Measurements from ENCODE around the gene PPP1R14C. TPM values are rescaled to one million over a fixed set of nuclear protein-coding genes. Genes with fewer than 3 reads are reported as not detected.
A peak's percentile ranks its signal among the peaks of the same experiment; 100 is the strongest.

Gene PPP1R14C
- 0.63 TPM for polyA plus RNA-seq (2013, experiment 1 of 2)
- 0.79 TPM for polyA plus RNA-seq (2013, experiment 2 of 2)

GRCh38 chr6:150142670-150143515, at the start of gene PPP1R14C:
PPP1R14C (plus strand) TSS chr6:150143044; CDS start chr6:150143193, 149 bp downstream.
- Histone ChIP-seq H4K91ac (ENCODE audit: low read depth, low read length, poor library complexity) (no peak within 1 kb of the TSS), H3K9me3 (replicated peaks in 1 of 2; ENCODE audit: control insufficient read depth in 2 of 2, insufficient read depth in 1 of 2, low read depth in 1 of 2, low read length in 2 of 2) (no peaks in the 10 kb centered on the region), H3K14ac (ENCODE audit: low read length) (peak within 1 kb of the TSS; percentile 27), H3K9ac (ENCODE audit: low read depth, low read length, poor library complexity) (peak within 1 kb of the TSS; percentile 79), H3K79me1 (ENCODE audit: low read depth, low read length) (no peaks in the 10 kb centered on the region), H3K23ac (ENCODE audit: low read depth, low read length, poor library complexity) (peak within 1 kb of the TSS; percentile 14), H3K18ac (ENCODE audit: low read length) (peak within 1 kb of the TSS; percentile 87), H3K27ac (replicated peaks; ENCODE audit: low read length) (no peak within 1 kb of the TSS), H2BK12ac (ENCODE audit: low read length) (no peak within 1 kb of the TSS), H2AK5ac (ENCODE audit: low read depth, low read length) (peak within 1 kb of the TSS; percentile 64), H3K36me3 (replicated peaks in 1 of 2; ENCODE audit: control insufficient read depth in 2 of 2, insufficient read depth in 2 of 2, low read length in 2 of 2) (no peaks in the 10 kb centered on the region), H2BK15ac (ENCODE audit: low read length) (no peak within 1 kb of the TSS), H4K8ac (ENCODE audit: low read depth, low read length) (no peak within 1 kb of the TSS), H2BK120ac (ENCODE audit: low read depth, low read length) (no peak within 1 kb of the TSS), H3K27me3 (ENCODE audit: control insufficient read depth in 3 of 3, insufficient read depth in 3 of 3, low read depth in 1 of 3, low read length in 3 of 3) (peaks cover 5 to 33% (median 8%) of the 10 kb centered on the region in 3 experiments), H3K4ac (ENCODE audit: low read length) (no peak within 1 kb of the TSS), H3K4me3 (ENCODE audit: low read length in 2 of 2) (peak within 1 kb of the TSS; percentile 80 to 84), H2BK5ac (ENCODE audit: low read length) (no peak within 1 kb of the TSS), H3K4me1 (ENCODE audit: control insufficient read depth in 2 of 2, insufficient read depth in 1 of 2, low read depth in 1 of 2, low read length in 2 of 2) (peaks cover 3 to 10% of the 10 kb centered on the region in 2 donors), H2AFZ (ENCODE audit: low read length) (peak within 1 kb of the TSS; percentile 97), H3K4me2 (ENCODE audit: insufficient read depth, low read length, poor library complexity, severe bottlenecking) (peak within 1 kb of the TSS; percentile 95)
- DNase-seq (ENCODE audit: low spot score) = peak; percentile 58
- WGBS, 2 donors (ENCODE audit: extremely low coverage in 2 of 2, insufficient read length in 2 of 2, insufficient replicate concordance in 1 of 2) = no CpG with 5 or more reads among the region's 103 CpGs

- no peak overlapping the region for H2AK5ac ChIP-seq (ENCODE audit: low read depth, low read length)
- no peak overlapping the region for H3K4ac ChIP-seq (ENCODE audit: low read length)
- peaks cover 0 to 2% of the 10 kb centered on the region in 2 donors for H3K9me3 ChIP-seq (replicated peaks in 1 of 2; ENCODE audit: control insufficient read depth in 2 of 2, insufficient read depth in 1 of 2, low read depth in 1 of 2, low read length in 2 of 2)
- H2BK15ac ChIP-seq (ENCODE audit: low read length) = no peak overlapping the region
- peak overlapping the region; percentile 72 for H2AFZ ChIP-seq (ENCODE audit: low read length)
- no peak overlapping the region for H3K4me3 ChIP-seq (ENCODE audit: low read length in 2 of 2)
- no peak overlapping the region for H2BK5ac ChIP-seq (ENCODE audit: low read length)
- H4K91ac ChIP-seq (ENCODE audit: low read depth, low read length, poor library complexity) = no peak overlapping the region
- H3K79me1 ChIP-seq (ENCODE audit: low read depth, low read length) = no peaks in the 10 kb centered on the region
- no peak overlapping the region for H3K9ac ChIP-seq (ENCODE audit: low read depth, low read length, poor library complexity)
- H3K23ac ChIP-seq (ENCODE audit: low read depth, low read length, poor library complexity) = no peak overlapping the region
- no peak overlapping the region for H3K18ac ChIP-seq (ENCODE audit: low read length)
- H3K27ac ChIP-seq (replicated peaks; ENCODE audit: low read length) = no peak overlapping the region
- H4K8ac ChIP-seq (ENCODE audit: low read depth, low read length) = no peak overlapping the region
- no peak overlapping the region for H2BK12ac ChIP-seq (ENCODE audit: low read length)
- no peak overlapping the region for H3K14ac ChIP-seq (ENCODE audit: low read length)
- no peak overlapping the region for H3K4me2 ChIP-seq (ENCODE audit: insufficient read depth, low read length, poor library complexity, severe bottlenecking)
- no peak overlapping the region for H2BK120ac ChIP-seq (ENCODE audit: low read depth, low read length)
- H3K27me3 ChIP-seq (ENCODE audit: control insufficient read depth in 3 of 3, insufficient read depth in 3 of 3, low read depth in 1 of 3, low read length in 3 of 3) = no peaks in the 10 kb centered on the region
- peaks cover 2 to 19% of the 10 kb centered on the region in 2 donors for H3K4me1 ChIP-seq (ENCODE audit: control insufficient read depth in 2 of 2, insufficient read depth in 1 of 2, low read depth in 1 of 2, low read length in 2 of 2)
- DNase-seq (ENCODE audit: low spot score) = no peak
- no CpG with 5 or more reads among the region's 6 CpGs for WGBS, 2 donors (ENCODE audit: extremely low coverage in 2 of 2, insufficient read length in 2 of 2, insufficient replicate concordance in 1 of 2)
- H3K36me3 ChIP-seq (replicated peaks in 1 of 2; ENCODE audit: control insufficient read depth in 2 of 2, insufficient read depth in 2 of 2, low read length in 2 of 2) = no peaks in the 10 kb centered on the region
Observed at GRCh38 chr6:150093397-150093796, 49.4 kb upstream of the PPP1R14C start.

GRCh38 chr6:150098155-150098554, 44.7 kb upstream of the PPP1R14C start:
- Histone ChIP-seq H3K18ac (ENCODE audit: low read length) (no peak overlapping the region), H3K4me2 (ENCODE audit: insufficient read depth, low read length, poor library complexity, severe bottlenecking) (no peak overlapping the region), H3K36me3 (replicated peaks in 1 of 2; ENCODE audit: control insufficient read depth in 2 of 2, insufficient read depth in 2 of 2, low read length in 2 of 2) (no peaks in the 10 kb centered on the region), H2BK15ac (ENCODE audit: low read length) (no peak overlapping the region), H2AFZ (ENCODE audit: low read length) (peak overlapping the region; percentile 52), H3K4ac (ENCODE audit: low read length) (no peak overlapping the region), H3K27ac (replicated peaks; ENCODE audit: low read length) (no peak overlapping the region), H3K79me1 (ENCODE audit: low read depth, low read length) (no peaks in the 10 kb centered on the region), H2AK5ac (ENCODE audit: low read depth, low read length) (peak overlapping the region; percentile 40), H3K9me3 (replicated peaks in 1 of 2; ENCODE audit: control insufficient read depth in 2 of 2, insufficient read depth in 1 of 2, low read depth in 1 of 2, low read length in 2 of 2) (peaks cover 0 to 2% of the 10 kb centered on the region in 2 donors), H2BK5ac (ENCODE audit: low read length) (no peak overlapping the region), H2BK120ac (ENCODE audit: low read depth, low read length) (no peak overlapping the region), H4K8ac (ENCODE audit: low read depth, low read length) (no peak overlapping the region), H3K27me3 (ENCODE audit: control insufficient read depth in 3 of 3, insufficient read depth in 3 of 3, low read depth in 1 of 3, low read length in 3 of 3) (no peaks in the 10 kb centered on the region), H2BK12ac (ENCODE audit: low read length) (no peak overlapping the region), H3K9ac (ENCODE audit: low read depth, low read length, poor library complexity) (no peak overlapping the region), H3K4me3 (ENCODE audit: low read length in 2 of 2) (no peak overlapping the region), H3K14ac (ENCODE audit: low read length) (no peak overlapping the region), H3K4me1 (ENCODE audit: control insufficient read depth in 2 of 2, insufficient read depth in 1 of 2, low read depth in 1 of 2, low read length in 2 of 2) (peaks cover 0 to 12% of the 10 kb centered on the region in 2 donors), H4K91ac (ENCODE audit: low read depth, low read length, poor library complexity) (no peak overlapping the region), H3K23ac (ENCODE audit: low read depth, low read length, poor library complexity) (no peak overlapping the region)
- no CpG with 5 or more reads among the region's 10 CpGs for WGBS, 2 donors (ENCODE audit: extremely low coverage in 2 of 2, insufficient read length in 2 of 2, insufficient replicate concordance in 1 of 2)
- DNase-seq (ENCODE audit: low spot score) = no peak

- peak overlapping the region; percentile 62 for H2AFZ ChIP-seq (ENCODE audit: low read length)
- H2BK5ac ChIP-seq (ENCODE audit: low read length) = no peak overlapping the region
- H4K8ac ChIP-seq (ENCODE audit: low read depth, low read length) = no peak overlapping the region
- H3K4me2 ChIP-seq (ENCODE audit: insufficient read depth, low read length, poor library complexity, severe bottlenecking) = no peak overlapping the region
- no peak overlapping the region for H3K27ac ChIP-seq (replicated peaks; ENCODE audit: low read length)
- H2BK12ac ChIP-seq (ENCODE audit: low read length) = no peak overlapping the region
- H3K23ac ChIP-seq (ENCODE audit: low read depth, low read length, poor library complexity) = no peak overlapping the region
- H3K18ac ChIP-seq (ENCODE audit: low read length) = no peak overlapping the region
- H4K91ac ChIP-seq (ENCODE audit: low read depth, low read length, poor library complexity) = no peak overlapping the region
- no CpG with 5 or more reads among the region's 8 CpGs for WGBS, 2 donors (ENCODE audit: extremely low coverage in 2 of 2, insufficient read length in 2 of 2, insufficient replicate concordance in 1 of 2)
- peaks cover 0 to 3% of the 10 kb centered on the region in 2 donors for H3K4me1 ChIP-seq (ENCODE audit: control insufficient read depth in 2 of 2, insufficient read depth in 1 of 2, low read depth in 1 of 2, low read length in 2 of 2)
- H3K4me3 ChIP-seq (ENCODE audit: low read length in 2 of 2) = peak overlapping the region in 1 of 2 donors; percentile 36
- no peaks in the 10 kb centered on the region for H3K36me3 ChIP-seq (replicated peaks in 1 of 2; ENCODE audit: control insufficient read depth in 2 of 2, insufficient read depth in 2 of 2, low read length in 2 of 2)
- no peak overlapping the region for H2BK15ac ChIP-seq (ENCODE audit: low read length)
- DNase-seq (ENCODE audit: low spot score) = no peak
- H3K9me3 ChIP-seq (replicated peaks in 1 of 2; ENCODE audit: control insufficient read depth in 2 of 2, insufficient read depth in 1 of 2, low read depth in 1 of 2, low read length in 2 of 2) = peaks cover 0 to 2% of the 10 kb centered on the region in 2 donors
- no peaks in the 10 kb centered on the region for H3K79me1 ChIP-seq (ENCODE audit: low read depth, low read length)
- H2BK120ac ChIP-seq (ENCODE audit: low read depth, low read length) = no peak overlapping the region
- H3K9ac ChIP-seq (ENCODE audit: low read depth, low read length, poor library complexity) = no peak overlapping the region
- no peaks in the 10 kb centered on the region for H3K27me3 ChIP-seq (ENCODE audit: control insufficient read depth in 3 of 3, insufficient read depth in 3 of 3, low read depth in 1 of 3, low read length in 3 of 3)
- no peak overlapping the region for H3K4ac ChIP-seq (ENCODE audit: low read length)
- no peak overlapping the region for H2AK5ac ChIP-seq (ENCODE audit: low read depth, low read length)
- peak overlapping the region; percentile 83 for H3K14ac ChIP-seq (ENCODE audit: low read length)
Observed at GRCh38 chr6:150099546-150099945, 43.3 kb upstream of the PPP1R14C start.
